MM.1S (cell line): ENCODE measurements around the gene CD19.

ENCODE experiments used
- DNase-seq: peaks from one replicate; pipeline ENCODE4 v3.0.0-alpha.2; 2015
- H2AFZ ChIP-seq: fragments of 300-600 bp; sonication (generic); 2 replicates; pipeline ENCODE4 v1.6.0; 2016; ENCODE audit warnings: antibody characterized with exemption, low read length
- H3F3A ChIP-seq: fragments of 300-600 bp; sonication (generic); 2 replicates; pipeline ENCODE4 v1.6.1; 2016; ENCODE audit warnings: mild to moderate bottlenecking, antibody characterized with exemption, low read length, moderate library complexity, mixed read lengths; ENCODE audit not compliant: insufficient read depth
- H3K27ac ChIP-seq: fragments of 300-600 bp; sonication (generic); 2 replicates; pipeline ENCODE4 v1.5.1; 2016; ENCODE audit warnings: mild to moderate bottlenecking, low read length
- H3K27me3 ChIP-seq: fragments of 300-600 bp; sonication (generic); replicated peaks from 2 replicates; pipeline ENCODE4 v1.6.0; 2016; ENCODE audit warnings: low read length; ENCODE audit not compliant: insufficient read depth
- H3K36me3 ChIP-seq: fragments of 300-600 bp; sonication (generic); replicated peaks from 2 replicates; pipeline ENCODE4 v1.6.1; 2016; ENCODE audit warnings: mild to moderate bottlenecking, low read length, mixed read lengths; ENCODE audit not compliant: insufficient read depth
- H3K4me1 ChIP-seq: fragments of 300-600 bp; sonication (generic); 2 replicates; pipeline ENCODE4 v1.6.1; 2016; ENCODE audit warnings: low read length, mixed read lengths
- H3K4me2 ChIP-seq: fragments of 300-600 bp; sonication (generic); 2 replicates; pipeline ENCODE4 v1.6.0; 2016; ENCODE audit warnings: low read depth, low read length
- H3K4me3 ChIP-seq: fragments of 300-600 bp; sonication (generic); 2 replicates; pipeline ENCODE4 v1.5.1; 2016; ENCODE audit warnings: low read length, mixed read lengths
- H3K79me2 ChIP-seq: fragments of 300-600 bp; sonication (generic); 2 replicates; pipeline ENCODE4 v1.6.1; 2016; ENCODE audit warnings: mixed run types, low read length, mixed read lengths
- H3K9ac ChIP-seq: fragments of 300-600 bp; sonication (generic); 2 replicates; pipeline ENCODE4 v1.6.1; 2016; ENCODE audit warnings: low read length, mixed read lengths
- H3K9me2 ChIP-seq: fragments of 300-600 bp; sonication (generic); replicated peaks from 2 replicates; pipeline ENCODE4 v1.6.1; 2016; ENCODE audit warnings: mild to moderate bottlenecking, low read length, mixed read lengths; ENCODE audit not compliant: insufficient read depth
- H3K9me3 ChIP-seq: fragments of 300-600 bp; sonication (generic); replicated peaks from 2 replicates; pipeline ENCODE4 v1.6.1; 2016; ENCODE audit warnings: mild to moderate bottlenecking, low read length, mixed read lengths; ENCODE audit not compliant: insufficient read depth
- H4K20me1 ChIP-seq: fragments of 300-600 bp; sonication (generic); 2 replicates; pipeline ENCODE4 v1.6.1; 2016; ENCODE audit warnings: mild to moderate bottlenecking, low read length, moderate library complexity, mixed read lengths; ENCODE audit not compliant: insufficient read depth
- EZH2 ChIP-seq: fragments of 300-600 bp; sonication (generic); optimal IDR thresholded peaks from 2 replicates; pipeline ENCODE3; 2017; ENCODE audit warnings: low read depth, mild to moderate bottlenecking, antibody characterized with exemption, low read length, mixed read lengths
- EZH2phosphoT487 ChIP-seq: fragments of 300-600 bp; sonication (generic); IDR thresholded peaks from 2 replicates; pipeline ENCODE4 v1.6.1; 2018; ENCODE audit warnings: antibody characterized with exemption, low read length
- TF ChIP-seq, protein P1 (sequence below): fragments of 300-600 bp; sonication (generic); IDR thresholded peaks from 2 replicates; pipeline ENCODE4 v1.5.1; 2016; ENCODE audit warnings: antibody characterized with exemption, low read length, mixed read lengths

CD19 gene

DNA sequence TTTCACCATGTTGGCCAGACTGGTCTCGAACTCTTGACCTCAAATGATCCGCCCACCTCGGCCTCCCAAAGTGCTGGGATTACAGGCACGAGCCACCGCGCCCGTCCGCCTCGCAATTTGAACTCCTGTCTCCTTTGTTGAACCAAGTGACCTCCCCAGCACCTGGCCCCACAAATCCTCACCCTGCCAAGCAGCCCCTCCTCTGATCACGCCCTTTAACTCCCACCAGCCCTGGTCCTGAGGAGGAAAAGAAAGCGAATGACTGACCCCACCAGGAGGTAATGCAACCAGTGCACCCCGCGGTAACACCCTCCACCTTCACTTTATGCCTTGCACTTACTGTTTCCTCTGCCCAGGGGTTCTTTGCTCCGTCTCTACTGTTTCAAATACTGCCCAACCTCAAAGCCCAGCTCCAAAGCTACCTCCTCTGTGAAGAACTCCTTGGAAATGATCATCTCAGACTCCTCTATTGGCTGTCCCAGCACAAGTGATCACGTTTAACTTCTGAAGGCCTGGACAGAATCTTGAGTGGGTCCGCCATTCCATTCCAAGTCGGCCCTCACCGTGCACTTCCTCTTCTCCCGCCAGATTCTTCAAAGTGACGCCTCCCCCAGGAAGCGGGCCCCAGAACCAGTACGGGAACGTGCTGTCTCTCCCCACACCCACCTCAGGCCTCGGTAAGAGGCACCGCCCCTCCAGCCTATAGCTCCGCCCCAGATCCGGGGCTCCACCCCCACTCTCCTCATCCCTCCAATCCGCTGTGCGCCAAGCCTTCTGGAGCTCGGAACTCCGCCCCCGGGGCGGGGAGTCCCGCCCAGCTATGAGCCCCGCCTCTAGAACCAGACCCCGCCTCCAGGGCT, 4.4 kb downstream of the CD19 start:
- Histone ChIP-seq H3K4me2 (0 out of 2 replicates have a peak overlapping the region, but pooled peaks have one; percentile 21), H3K79me2 (no peaks in the 10 kb centered on the region), H3F3A (no peaks in the 10 kb centered on the region), H3K36me3 (no peaks in the 10 kb centered on the region), H3K27me3 (peaks cover 6% of the 10 kb centered on the region; the same call in 1 of the 2 replicates), H2AFZ (0 out of 2 replicates have a peak overlapping the region, but pooled peaks have one; percentile 14), H3K4me1 (no peaks in the 10 kb centered on the region), H3K9me2 (no peaks in the 10 kb centered on the region), H3K9me3 (no peaks in the 10 kb centered on the region), H3K27ac (no peak overlapping the region), H3K4me3 (no peak overlapping the region), H3K9ac (no peak overlapping the region), H4K20me1 (no peaks in the 10 kb centered on the region)
- DNase-seq: peak; percentile 57
- TF ChIP-seq, protein P1, sequence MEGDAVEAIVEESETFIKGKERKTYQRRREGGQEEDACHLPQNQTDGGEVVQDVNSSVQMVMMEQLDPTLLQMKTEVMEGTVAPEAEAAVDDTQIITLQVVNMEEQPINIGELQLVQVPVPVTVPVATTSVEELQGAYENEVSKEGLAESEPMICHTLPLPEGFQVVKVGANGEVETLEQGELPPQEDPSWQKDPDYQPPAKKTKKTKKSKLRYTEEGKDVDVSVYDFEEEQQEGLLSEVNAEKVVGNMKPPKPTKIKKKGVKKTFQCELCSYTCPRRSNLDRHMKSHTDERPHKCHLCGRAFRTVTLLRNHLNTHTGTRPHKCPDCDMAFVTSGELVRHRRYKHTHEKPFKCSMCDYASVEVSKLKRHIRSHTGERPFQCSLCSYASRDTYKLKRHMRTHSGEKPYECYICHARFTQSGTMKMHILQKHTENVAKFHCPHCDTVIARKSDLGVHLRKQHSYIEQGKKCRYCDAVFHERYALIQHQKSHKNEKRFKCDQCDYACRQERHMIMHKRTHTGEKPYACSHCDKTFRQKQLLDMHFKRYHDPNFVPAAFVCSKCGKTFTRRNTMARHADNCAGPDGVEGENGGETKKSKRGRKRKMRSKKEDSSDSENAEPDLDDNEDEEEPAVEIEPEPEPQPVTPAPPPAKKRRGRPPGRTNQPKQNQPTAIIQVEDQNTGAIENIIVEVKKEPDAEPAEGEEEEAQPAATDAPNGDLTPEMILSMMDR: no peak
- TF ChIP-seq EZH2phosphoT487 (no peak), EZH2 (no peak)

DNA sequence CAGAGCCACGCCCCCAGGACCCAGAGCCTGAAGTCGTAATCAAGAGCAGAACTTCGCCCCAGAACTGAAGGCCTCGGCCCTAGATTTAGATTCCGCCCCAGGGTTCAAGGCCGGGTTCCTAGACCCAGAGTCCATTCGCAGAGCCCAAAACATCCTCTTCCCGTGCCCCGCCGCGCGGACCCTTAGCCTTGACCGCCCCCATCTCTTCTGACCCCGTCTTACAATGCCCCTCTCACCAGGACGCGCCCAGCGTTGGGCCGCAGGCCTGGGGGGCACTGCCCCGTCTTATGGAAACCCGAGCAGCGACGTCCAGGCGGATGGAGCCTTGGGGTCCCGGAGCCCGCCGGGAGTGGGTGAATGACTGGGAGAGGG, 5.0 kb downstream of the CD19 start:
- Histone ChIP-seq H3K79me2 (no peaks in the 10 kb centered on the region), H2AFZ (no peak overlapping the region), H3K36me3 (no peaks in the 10 kb centered on the region), H3K4me2 (no peak overlapping the region), H3K9me3 (no peaks in the 10 kb centered on the region), H3K9ac (no peak overlapping the region), H3K27ac (no peak overlapping the region), H3K9me2 (no peaks in the 10 kb centered on the region), H3F3A (no peaks in the 10 kb centered on the region), H4K20me1 (no peaks in the 10 kb centered on the region), H3K4me1 (no peaks in the 10 kb centered on the region), H3K27me3 (peaks cover 6% of the 10 kb centered on the region; the same call in 1 of the 2 replicates), H3K4me3 (no peak overlapping the region)
- TF ChIP-seq EZH2phosphoT487 (no peak), EZH2 (no peak)
- TF ChIP-seq, protein P1: no peak
- no peak for DNase-seq

DNA sequence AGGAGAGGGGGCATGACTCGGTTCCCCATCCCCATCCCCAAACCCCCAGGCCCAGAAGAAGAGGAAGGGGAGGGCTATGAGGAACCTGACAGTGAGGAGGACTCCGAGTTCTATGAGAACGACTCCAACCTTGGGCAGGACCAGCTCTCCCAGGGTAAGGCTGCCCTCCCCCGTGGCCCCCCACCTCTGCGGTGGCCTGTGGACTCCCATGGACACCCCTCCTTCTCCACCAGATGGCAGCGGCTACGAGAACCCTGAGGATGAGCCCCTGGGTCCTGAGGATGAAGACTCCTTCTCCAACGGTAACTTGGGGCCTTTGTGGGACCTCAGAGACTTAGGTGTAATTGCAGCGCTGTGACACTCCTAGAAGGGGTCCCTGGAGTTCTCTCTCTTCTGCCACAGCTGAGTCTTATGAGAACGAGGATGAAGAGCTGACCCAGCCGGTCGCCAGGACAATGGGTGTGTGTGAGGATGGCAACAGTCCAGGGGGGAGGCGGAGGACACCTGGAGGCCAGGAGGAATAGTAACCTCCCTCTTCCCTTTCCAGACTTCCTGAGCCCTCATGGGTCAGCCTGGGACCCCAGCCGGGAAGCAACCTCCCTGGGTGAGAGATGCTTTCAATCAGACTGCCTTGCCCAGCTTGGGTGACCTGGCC, 5.6 kb downstream of the CD19 start:
- Histone ChIP-seq H2AFZ (no peak overlapping the region), H3K4me1 (no peaks in the 10 kb centered on the region)
- no peak for DNase-seq

More for the DNA sequence above, 5.6 kb downstream of the CD19 start:
- Histone ChIP-seq H3K4me2 (no peak overlapping the region), H3K79me2 (no peaks in the 10 kb centered on the region), H4K20me1 (no peaks in the 10 kb centered on the region), H3K9me2 (no peaks in the 10 kb centered on the region), H3K9me3 (no peaks in the 10 kb centered on the region), H3K4me3 (no peak overlapping the region), H3K36me3 (no peaks in the 10 kb centered on the region), H3K9ac (no peak overlapping the region), H3K27ac (no peak overlapping the region), H3F3A (no peaks in the 10 kb centered on the region), H3K27me3 (peaks cover 6% of the 10 kb centered on the region; the same call in 1 of the 2 replicates)
- TF ChIP-seq EZH2 (no peak), EZH2phosphoT487 (no peak)
- TF ChIP-seq, protein P1: no peak
